Omental fat pad (tissue), 4 donors: ENCODE measurements around the gene GATA6. TPM values are rescaled to one million over a fixed set of nuclear protein-coding genes. Genes with fewer than 3 reads are reported as not detected.

Experiments used
- ATAC-seq: fragments of 150-250 bp; one replicate; pipeline ENCODE4 v1.9.1; 2016; ENCODE audit warnings: mild to moderate bottlenecking, moderate library complexity; ENCODE audit not compliant: low FRiP score
- DNase-seq: peaks from one replicate; pipeline ENCODE4 v3.0.0-alpha.2; 2019; ENCODE audit warnings: low spot score
- CTCF ChIP-seq, 3 donors: fragments of 450-650 bp; IDR thresholded peaks; one replicate each; pipeline ENCODE4 v1.5.1; 2016 to 2017; ENCODE audit warnings: antibody characterized with exemption in 3 of 3, mild to moderate bottlenecking in 3 of 3, moderate library complexity in 2 of 3
- total RNA-seq, 4 donors: library from RNA; depleted of rRNA; stranded (reverse); fragments of >200 nt; gene quantifications; one replicate each; pipeline ENCODE4 v1.1.0, GENCODE V29; 2016

The GATA6 gene
- total RNA-seq, 4 donors from 2014 or later: 12.1 to 48.9 (median 25.2) TPM

GRCh38 chr18:22175346-22175745 is 6.0 kb downstream of the GATA6 start:
- ATAC-seq (no peak), DNase-seq (no peak)
- TF ChIP-seq CTCF (IDR thresholded peaks at IDR 0.05): no peak

GRCh38 chr18:22176420-22177326 is 7.3 kb downstream of the GATA6 start:
- no peak for TF ChIP-seq CTCF (IDR thresholded peaks at IDR 0.05)
- ATAC-seq (peak; percentile 23), DNase-seq (no peak)

- no peak for TF ChIP-seq CTCF (IDR thresholded peaks at IDR 0.05)
- ATAC-seq (no peak), DNase-seq (no peak)
Observed at GRCh38 chr18:22177327-22177871, 8.0 kb downstream of the GATA6 start.

GRCh38 chr18:22179174-22179573 is 9.8 kb downstream of the GATA6 start:
- DNase-seq: no peak

GRCh38 chr18:22179631-22180030 is 10.2 kb downstream of the GATA6 start:
- ATAC-seq: no peak
- DNase-seq: no peak
- no peak for TF ChIP-seq CTCF (IDR thresholded peaks at IDR 0.05)

More at GRCh38 chr18:22179174-22179573, 9.8 kb downstream of the GATA6 start:
- ATAC-seq: peak; percentile 32
- TF ChIP-seq CTCF (IDR thresholded peaks at IDR 0.05): no peak

- no peak for TF ChIP-seq CTCF (IDR thresholded peaks at IDR 0.05)
- DNase-seq (no peak), ATAC-seq (no peak)
Observed at GRCh38 chr18:22180722-22181121, 11.3 kb downstream of the GATA6 start.
